ENCODE measurements around the gene KCNIP2. TPM values are rescaled to one million over a fixed set of nuclear protein-coding genes. Genes with fewer than 3 reads are reported as not detected.

Gene KCNIP2
- total and polyA plus RNA-seq, 5 experiments from 2014 or later = 2.0 to 2.5 TPM; not detected in 3

DNA sequence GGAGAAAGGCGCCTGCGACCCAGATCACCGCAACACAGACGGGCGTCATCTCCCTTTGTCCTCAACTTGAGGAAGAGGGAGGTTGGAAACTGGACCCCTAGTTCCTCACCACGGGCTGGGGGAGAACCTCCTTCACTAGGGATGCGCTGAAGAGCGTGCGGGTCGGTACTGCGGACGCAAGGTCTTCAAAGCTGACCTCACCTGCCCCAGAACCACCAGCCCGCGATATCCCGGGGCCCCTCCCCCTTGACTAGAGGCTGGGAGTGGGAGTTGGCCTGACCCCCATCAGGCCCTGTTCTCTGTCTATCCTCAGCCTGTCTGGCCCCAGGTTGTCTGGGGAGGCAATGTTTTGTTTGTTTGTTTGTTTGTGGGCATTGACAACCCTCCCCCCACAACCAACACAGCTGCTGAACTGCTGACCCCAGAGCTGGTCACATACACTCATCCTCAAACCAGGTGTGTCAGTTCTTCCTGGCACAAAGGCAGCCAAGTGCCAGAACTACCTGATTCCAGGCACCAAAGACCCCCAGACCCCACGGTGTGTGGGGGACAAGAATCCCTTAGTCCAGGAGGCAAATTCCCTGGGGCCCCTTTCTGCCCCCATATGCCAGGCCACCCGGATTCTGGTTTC lies 63.3 kb downstream of the KCNIP2 start:
- POLR2A ChIA-PET = interaction anchor here (0.6 to 5.3 kb wide), 3 partner anchors 16 to 86 kb away, joined by 3 to 29 read pairs (median 6); partner anchors contain the start of genes FBXW4 and OGA
- ATAC-seq (no peak), DNase-seq (no peak)
- Mint-ChIP-seq H3K27ac (peak overlapping the region in 1 of 10 donors; percentile 65), H3K36me3 (peaks cover 0 to 16% (median 0%) of the 10 kb centered on the region in 3 donors), H3K27me3 (peaks cover 13 to 34% (median 24%) of the 10 kb centered on the region in 5 donors), H3K4me1 (peaks cover 33 to 71% (median 55%) of the 10 kb centered on the region in 4 donors), H3K9me3 (peaks cover 0 to 3% (median 0%) of the 10 kb centered on the region in 9 donors), H3K4me3 (peak overlapping the region; percentile 69 to 91 (median 82))

DNA sequence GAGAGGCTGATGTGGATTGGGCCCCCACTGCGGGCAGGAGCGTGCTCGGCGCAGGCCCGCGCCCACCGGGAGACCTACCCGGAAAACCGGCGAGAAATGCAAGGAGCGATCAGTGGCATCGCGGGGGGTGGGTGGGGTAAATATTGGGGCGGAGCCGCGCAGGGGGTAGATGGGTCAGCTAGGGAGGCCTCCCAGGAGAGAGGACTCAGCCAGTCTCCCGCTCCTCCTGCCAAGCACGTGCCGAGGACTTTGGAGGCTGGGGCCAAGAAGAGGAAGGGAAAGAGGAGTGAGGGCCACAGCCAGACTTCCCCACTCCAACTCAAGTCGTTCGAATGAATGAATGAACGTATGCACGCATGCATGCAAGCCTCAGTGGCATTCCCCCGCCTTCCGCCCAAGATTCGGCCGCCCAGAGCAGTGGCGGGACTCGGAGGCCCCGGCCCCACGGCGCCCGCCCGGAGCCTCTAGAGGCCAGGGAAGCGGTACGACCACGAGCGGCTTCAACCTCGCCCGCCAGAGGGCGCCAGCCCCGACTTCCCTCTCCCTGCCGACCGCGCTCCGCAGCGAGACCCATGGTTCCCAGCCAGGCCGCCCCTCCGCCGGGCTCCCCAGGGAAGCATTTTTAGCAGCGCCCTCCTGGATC lies 63.9 kb downstream of the KCNIP2 start:
- Mint-ChIP-seq H3K27me3 (peaks cover 15 to 40% (median 26%) of the 10 kb centered on the region in 5 donors), H3K27ac (peak overlapping the region in 3 of 10 donors; percentile 48 to 79 (median 65)), H3K36me3 (peaks cover 0 to 9% (median 0%) of the 10 kb centered on the region in 3 donors), H3K9me3 (peaks cover 0 to 3% (median 0%) of the 10 kb centered on the region in 9 donors), H3K4me3 (peak overlapping the region; percentile 69 to 91 (median 82)), H3K4me1 (peaks cover 31 to 72% (median 55%) of the 10 kb centered on the region in 4 donors)
- ATAC-seq (peak; percentile 59 to 65), DNase-seq (peak; percentile 59 to 86 (median 81))
- POLR2A ChIA-PET = interaction anchor here (0.6 to 5.3 kb wide), 2 partner anchors 16 to 39 kb away, joined by 3 to 29 read pairs; partner anchors contain the start of gene OGA

DNA sequence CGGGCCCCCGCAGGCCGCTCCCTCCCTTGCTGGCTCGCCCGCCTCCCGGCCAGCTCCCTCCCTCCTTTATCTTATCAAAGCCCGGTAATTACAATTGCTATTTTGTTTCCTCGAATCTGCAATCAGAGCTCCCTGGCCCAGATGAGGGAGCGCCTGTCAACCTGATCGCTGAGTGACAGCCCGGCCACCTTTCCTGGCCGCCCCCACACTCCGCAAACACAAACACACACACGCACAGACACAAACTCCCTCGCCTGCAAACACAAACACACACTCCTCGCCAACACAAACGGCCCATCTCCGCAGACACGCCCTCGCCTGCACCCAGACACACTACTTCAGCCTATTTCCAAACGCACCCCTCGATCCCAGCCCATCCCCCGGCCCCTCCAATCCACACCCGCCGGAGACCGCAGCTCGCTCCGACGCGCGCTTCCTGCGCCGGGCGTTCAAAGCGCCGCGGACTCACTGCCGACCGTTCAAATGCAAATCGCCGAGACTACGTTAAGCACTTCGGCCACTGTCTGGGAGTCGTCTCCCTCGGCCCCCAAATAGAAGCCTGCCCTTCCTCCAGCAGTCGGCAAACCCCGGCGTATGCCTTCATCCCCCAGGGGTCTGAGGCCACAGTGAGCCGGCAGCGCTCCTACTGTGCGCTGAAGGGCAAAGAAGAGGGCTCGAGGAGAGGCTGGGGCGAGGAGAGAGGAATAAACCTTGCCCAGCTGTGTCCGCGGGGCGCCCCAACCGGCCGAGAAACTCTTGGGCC lies 64.6 kb downstream of the KCNIP2 start:
- peak overlapping the region in 5 of 10 donors; percentile 14 to 79 (median 37) for H3K27ac Mint-ChIP-seq
- peaks cover 32 to 72% (median 55%) of the 10 kb centered on the region in 4 donors for H3K4me1 Mint-ChIP-seq

DNA sequence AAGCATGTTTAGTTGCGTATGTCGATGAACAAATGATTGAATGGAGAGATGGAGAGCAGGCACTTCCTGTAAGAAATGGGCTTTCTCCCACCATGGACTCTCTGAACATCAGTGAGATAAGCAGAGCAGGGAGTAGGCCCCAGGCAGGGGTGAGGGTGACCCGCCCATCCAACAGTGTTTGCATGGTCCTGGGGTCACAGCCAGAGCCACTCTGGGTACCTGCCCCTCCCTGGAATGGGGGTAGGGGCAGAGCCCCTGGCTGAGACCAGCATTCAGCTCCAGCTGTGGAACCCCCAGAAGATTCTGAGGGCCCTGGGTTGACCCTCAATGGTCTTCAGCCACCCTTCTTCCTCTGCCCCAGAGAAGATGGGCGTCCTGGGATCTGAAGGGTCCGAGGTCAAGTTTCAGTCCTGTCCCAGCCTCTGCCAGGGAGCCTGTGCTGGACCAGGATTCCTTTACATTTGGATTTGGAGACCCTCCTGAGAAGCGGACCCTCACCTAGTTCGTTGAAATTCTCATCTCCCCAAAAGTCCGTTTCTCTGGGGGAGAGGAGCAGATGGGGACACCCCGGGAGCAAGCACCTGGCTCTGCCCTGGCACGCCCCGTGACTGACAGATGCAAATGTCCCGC lies 65.3 kb downstream of the KCNIP2 start:
- Mint-ChIP-seq H3K27ac (peak overlapping the region in 3 of 10 donors; percentile 36 to 79 (median 65)), H3K9me3 (peaks cover 0 to 3% (median 0%) of the 10 kb centered on the region in 9 donors), H3K36me3 (peaks cover 0 to 4% (median 0%) of the 10 kb centered on the region in 3 donors), H3K4me3 (peak overlapping the region in 9 of 10 donors; percentile 42 to 91 (median 78)), H3K27me3 (peaks cover 28 to 54% (median 40%) of the 10 kb centered on the region in 5 donors), H3K4me1 (peaks cover 31 to 72% (median 55%) of the 10 kb centered on the region in 4 donors)
- POLR2A ChIA-PET = no interaction called here
- ATAC-seq (no peak), DNase-seq (no peak)

More for the DNA sequence above, 64.6 kb downstream of the KCNIP2 start:
- POLR2A ChIA-PET = no interaction called here
- Mint-ChIP-seq H3K4me3 (peak overlapping the region; percentile 69 to 91 (median 82)), H3K27me3 (peaks cover 22 to 47% (median 33%) of the 10 kb centered on the region in 5 donors), H3K9me3 (peaks cover 0 to 3% (median 0%) of the 10 kb centered on the region in 9 donors), H3K36me3 (peaks cover 0 to 4% (median 0%) of the 10 kb centered on the region in 3 donors)
- ATAC-seq = peak in 1 of 2 donors; percentile 7
- peak in 2 of 10 donors; percentile 28 to 29 for DNase-seq

DNA sequence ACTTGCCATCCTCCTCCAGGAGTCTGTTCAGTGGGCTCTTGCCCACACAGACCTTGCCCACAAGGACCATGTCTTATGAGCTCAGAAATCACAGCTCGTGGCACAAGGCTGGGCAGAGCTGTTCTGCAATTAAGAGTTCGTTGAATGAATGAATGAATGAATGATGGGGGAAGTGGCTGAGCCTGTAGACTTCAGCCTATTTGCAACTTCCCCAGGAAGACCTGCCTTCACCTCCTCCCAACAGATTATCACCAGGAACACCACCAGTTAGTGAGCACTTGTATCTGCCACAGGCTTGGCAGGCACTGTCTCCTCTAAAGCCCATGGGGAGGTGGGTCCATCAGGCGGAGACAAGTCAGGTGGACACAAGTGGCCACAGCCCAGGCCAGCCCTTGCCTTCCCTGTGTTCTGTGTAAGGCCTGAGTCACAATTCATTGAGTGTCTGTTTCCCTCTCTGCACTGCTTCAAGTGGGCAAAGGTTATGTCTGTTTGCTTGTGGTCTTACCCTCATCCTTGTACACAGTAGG lies 65.9 kb downstream of the KCNIP2 start:
- POLR2A ChIA-PET = no interaction called here
- Mint-ChIP-seq H3K36me3 (peaks cover 0 to 4% (median 0%) of the 10 kb centered on the region in 3 donors), H3K4me1 (peaks cover 27 to 68% (median 49%) of the 10 kb centered on the region in 4 donors), H3K4me3 (peak overlapping the region in 8 of 10 donors; percentile 20 to 90 (median 49)), H3K9me3 (peaks cover 0 to 3% (median 0%) of the 10 kb centered on the region in 9 donors), H3K27me3 (peaks cover 28 to 60% (median 41%) of the 10 kb centered on the region in 5 donors), H3K27ac (no peak overlapping the region)
- ATAC-seq (no peak), DNase-seq (no peak)

DNA sequence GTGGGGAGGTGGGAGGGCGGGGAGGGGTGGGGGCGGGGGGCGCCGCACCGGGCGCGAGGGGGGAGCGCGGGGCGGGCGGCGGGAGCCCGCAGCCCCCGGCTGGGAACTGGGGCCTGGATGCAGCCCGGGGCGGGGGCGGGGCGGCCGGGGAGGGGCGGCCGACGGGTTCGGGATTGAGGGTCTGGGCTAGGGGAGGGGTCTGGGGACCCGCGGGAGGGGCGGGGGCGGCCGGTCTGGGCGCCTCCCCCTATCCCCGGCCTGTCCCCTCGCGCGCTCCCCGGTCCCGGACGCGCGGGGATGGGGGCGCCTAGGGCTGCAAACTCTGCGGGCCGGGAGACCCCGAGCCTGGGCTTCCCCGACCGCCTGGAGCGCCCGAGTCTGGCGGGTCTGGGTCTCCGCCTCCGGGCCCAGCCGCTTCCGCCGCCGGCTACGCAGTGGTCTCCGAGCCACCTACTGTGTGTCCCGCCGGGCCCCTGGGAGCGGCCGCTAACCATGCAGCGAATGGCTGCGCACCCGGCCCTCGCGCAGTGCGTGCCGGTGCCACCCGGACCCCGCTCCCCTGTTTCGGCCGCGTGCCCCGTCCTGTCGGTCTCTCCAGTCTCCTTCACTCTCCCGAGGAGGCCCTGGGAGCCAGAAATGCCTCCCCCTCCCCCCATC lies 67.3 kb downstream of the KCNIP2 start:
- Mint-ChIP-seq H3K36me3 (peaks cover 0 to 4% (median 0%) of the 10 kb centered on the region in 3 donors), H3K9me3 (peaks cover 0 to 3% (median 0%) of the 10 kb centered on the region in 9 donors), H3K4me3 (peak overlapping the region in 7 of 10 donors; percentile 52 to 90 (median 61)), H3K27me3 (peaks cover 30 to 74% (median 53%) of the 10 kb centered on the region in 5 donors), H3K4me1 (peaks cover 23 to 56% (median 37%) of the 10 kb centered on the region in 4 donors), H3K27ac (peak overlapping the region in 1 of 10 donors; percentile 74)
- ATAC-seq (no peak), DNase-seq (no peak)
- POLR2A ChIA-PET = no interaction called here

Other genes starting within 250 kb of the KCNIP2 start
- 100 to 1,000 TPM in 1 of 2 experiments, 10 to 100 TPM in 1; 91.2 to 106 TPM for gene FBXW4, start 148.6 kb downstream of the KCNIP2 start, total RNA-seq
- 10 to 100 TPM in 1 of 3 donors, 1 to 10 TPM in 2; 6.1 to 13.1 (median 6.5) TPM for gene FBXW4, start 148.6 kb downstream of the KCNIP2 start, polyA plus RNA-seq
- gene FGF8, start 67.7 kb downstream of the KCNIP2 start, total RNA-seq = not detected
- not detected for gene FGF8, start 67.7 kb downstream of the KCNIP2 start, polyA plus RNA-seq
- gene NPM3, start 60.4 kb downstream of the KCNIP2 start, total RNA-seq = 10 to 100 TPM; 17.1 to 19.1 TPM
- gene NPM3, start 60.4 kb downstream of the KCNIP2 start, polyA plus RNA-seq = 10 to 100 TPM; 14.6 to 19.3 (median 18.9) TPM
- 100 to 1,000 TPM; 370 to 406 TPM for gene OGA, start 25.4 kb downstream of the KCNIP2 start, total RNA-seq
- gene OGA, start 25.4 kb downstream of the KCNIP2 start, polyA plus RNA-seq = 10 to 100 TPM; 35.7 to 43.7 (median 41.9) TPM
- gene ARMH3, start 212.4 kb upstream of the KCNIP2 start, total RNA-seq = 10 to 100 TPM; 29.9 to 30.2 TPM
- 10 to 100 TPM; 19.9 to 23.1 (median 21.7) TPM for gene ARMH3, start 212.4 kb upstream of the KCNIP2 start, polyA plus RNA-seq
- 10 to 100 TPM; 21.2 to 22.0 TPM for gene HPS6, start 221.5 kb upstream of the KCNIP2 start, total RNA-seq
- gene HPS6, start 221.5 kb upstream of the KCNIP2 start, polyA plus RNA-seq = 10 to 100 TPM; 14.6 to 22.0 (median 16.8) TPM

Data from naive thymus-derived CD8-positive, alpha-beta T cell (primary cell).